GM23248 (cell line): ENCODE measurements around the gene RNF34. TPM values are rescaled to one million over a fixed set of nuclear protein-coding genes. Genes with fewer than 3 reads are reported as not detected.

ENCODE experiments used
- DNase-seq: peaks from one replicate; pipeline ENCODE4 v3.0.0-alpha.2; 2015
- H2AFZ ChIP-seq: fragments of 200-600 bp; sonication (generic); 2 replicates; pipeline ENCODE4 v1.6.1; 2016; ENCODE audit warnings: antibody characterized with exemption
- H3F3A ChIP-seq: fragments of 200-600 bp; sonication (generic); 2 replicates; pipeline ENCODE4 v1.6.1; 2016; ENCODE audit warnings: mild to moderate bottlenecking, antibody characterized with exemption, mixed run types; ENCODE audit not compliant: insufficient read depth
- H3K27ac ChIP-seq: fragments of 200-600 bp; sonication (generic); 2 replicates; pipeline ENCODE4 v1.5.1; 2016; ENCODE audit warnings: mild to moderate bottlenecking
- H3K27me3 ChIP-seq: fragments of 200-600 bp; sonication (generic); replicated peaks from 2 replicates; pipeline ENCODE4 v1.6.1; 2016; ENCODE audit warnings: mild to moderate bottlenecking; ENCODE audit not compliant: insufficient read depth
- H3K36me3 ChIP-seq: fragments of 200-600 bp; sonication (generic); 2 replicates; pipeline ENCODE4 v1.6.1; 2016; ENCODE audit warnings: low read depth, mild to moderate bottlenecking
- H3K4me1 ChIP-seq: fragments of 200-600 bp; sonication (generic); 2 replicates; pipeline ENCODE4 v1.6.1; 2016; ENCODE audit warnings: mild to moderate bottlenecking; ENCODE audit not compliant: insufficient read depth
- H3K4me2 ChIP-seq: fragments of 200-600 bp; sonication (generic); one replicate; pipeline ENCODE4 v1.6.1; 2016; ENCODE audit warnings: mild to moderate bottlenecking; ENCODE audit not compliant: unreplicated experiment
- H3K4me3 ChIP-seq: fragments of 200-600 bp; sonication (generic); 2 replicates; pipeline ENCODE4 v1.5.1; 2016; ENCODE audit warnings: mild to moderate bottlenecking
- H3K79me2 ChIP-seq: fragments of 200-600 bp; sonication (generic); 2 replicates; pipeline ENCODE4 v1.6.1; 2016; ENCODE audit warnings: mild to moderate bottlenecking; ENCODE audit not compliant: insufficient read depth
- H3K9ac ChIP-seq: fragments of 200-600 bp; sonication (generic); 2 replicates; pipeline ENCODE4 v1.6.1; 2016; ENCODE audit warnings: mild to moderate bottlenecking
- H3K9me2 ChIP-seq: fragments of 200-600 bp; sonication (generic); 2 replicates; pipeline ENCODE4 v1.6.1; 2016; ENCODE audit warnings: mixed run types, mild to moderate bottlenecking, moderate library complexity; ENCODE audit not compliant: insufficient read depth
- H3K9me3 ChIP-seq: fragments of 200-600 bp; sonication (generic); one replicate; pipeline ENCODE4 v1.6.1; 2017; ENCODE audit warnings: low read depth
- H4K20me1 ChIP-seq: fragments of 200-600 bp; sonication (generic); 2 replicates; pipeline ENCODE4 v1.6.0; 2016; ENCODE audit not compliant: insufficient read depth
- EZH2 ChIP-seq: fragments of 200-600 bp; sonication (generic); IDR thresholded peaks from 2 replicates; pipeline ENCODE4 v1.6.1; 2018; ENCODE audit warnings: antibody characterized with exemption, mild to moderate bottlenecking; ENCODE audit not compliant: insufficient read depth, poor library complexity, severe bottlenecking
- EZH2phosphoT487 ChIP-seq: fragments of 200-600 bp; sonication (generic); IDR thresholded peaks from 2 replicates; pipeline ENCODE4 v1.6.1; 2018; ENCODE audit warnings: antibody characterized with exemption, moderate library complexity, mild to moderate bottlenecking, low read depth; ENCODE audit not compliant: insufficient read depth
- WGBS, 2 experiments: methylation state at CpG; one replicate each; pipeline ENCODE4 v1.1.6; 2015 to 2017; ENCODE audit warnings: low lambda C conversion rate in 2 of 2, low coverage in 1 of 2; ENCODE audit errors: missing lambda C conversion rate in 2 of 2; 5-methylcytosine and 5-hydroxymethylcytosine counted together
- in situ Hi-C: fragments of 300-500 bp; cut with MboI; formaldehyde crosslinking; loops from 2 replicates; pipeline ENCODE4 v1.15.0; 2020
- polyA plus RNA-seq: library from polyadenylated mRNA; unstranded; fragments of >200 nt; fragmentation: Nextera tagmentation; extraction: Ambion mirVana; gene quantifications from 2 replicates; pipeline ENCODE4 v1.2.1, GENCODE V29; 2016
- total RNA-seq: library from RNA; depleted of rRNA; stranded (reverse); fragments of >200 nt; shearing (Covaris generic); gene quantifications from 2 replicates; pipeline ENCODE4 v1.2.3, GENCODE V29; 2014

RNF34 gene
- total and polyA plus RNA-seq, 2 experiments from 2014 or later, result 42.8 to 48.2 TPM

DNA sequence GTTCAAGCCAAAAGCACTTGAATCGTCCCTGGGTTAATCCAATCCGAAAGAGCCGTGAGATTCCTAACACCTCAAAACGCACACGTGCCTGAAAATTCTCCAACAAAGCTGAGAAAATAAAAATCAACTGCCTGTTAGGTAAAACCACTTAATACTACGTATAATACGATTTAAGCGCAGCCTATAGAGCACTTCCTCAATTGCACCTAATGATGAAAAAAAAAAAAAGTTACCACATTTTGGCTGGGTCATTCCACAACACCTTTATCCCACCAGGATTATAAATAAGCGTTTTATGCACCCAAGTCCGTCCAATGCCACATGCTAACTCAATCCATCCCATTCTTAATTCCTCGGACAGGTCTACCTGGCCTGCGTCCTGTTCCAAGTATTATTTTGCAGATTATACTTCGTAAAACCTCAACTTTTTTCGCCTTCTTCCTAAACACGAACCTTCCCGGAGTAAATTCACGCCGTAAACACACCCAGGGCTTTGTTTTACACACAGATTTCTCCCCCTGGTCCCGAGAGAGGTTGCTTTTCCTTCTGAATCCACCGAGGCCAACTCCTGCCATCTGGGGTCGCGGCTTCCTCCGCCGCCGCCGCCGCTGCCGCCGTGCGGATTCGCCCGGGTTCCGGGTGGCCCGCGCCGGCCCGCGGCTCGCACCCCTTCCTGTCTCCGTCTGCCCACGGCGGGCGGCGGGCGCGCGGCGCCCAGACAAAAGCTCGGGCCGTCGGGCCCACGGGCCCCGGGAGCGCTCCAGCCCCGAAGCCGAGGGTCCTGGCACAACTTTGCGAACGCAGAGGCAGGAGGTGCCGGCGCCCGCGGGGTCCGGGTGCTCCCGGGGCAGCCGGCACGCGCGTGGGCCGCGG, 66.2 kb downstream of the RNF34 start:
- peaks cover 10% of the 10 kb centered on the region for H3K4me1 ChIP-seq
- peak overlapping the region; percentile 72 for H3K4me2 ChIP-seq
- WGBS, 2 experiments, result 19 to 25% methylated on average over 43 to 63 of the region's 70 CpGs
- TF ChIP-seq EZH2phosphoT487, result no peak
- TF ChIP-seq EZH2, result no peak
- H3K9ac ChIP-seq, result peak overlapping the region; percentile 78
- peak; percentile 57 for DNase-seq
- peaks cover 7% of the 10 kb centered on the region for H3F3A ChIP-seq
- no peaks in the 10 kb centered on the region for H3K36me3 ChIP-seq
- H3K27me3 ChIP-seq, result no peaks in the 10 kb centered on the region
- H3K9me2 ChIP-seq, result no peaks in the 10 kb centered on the region
- in situ Hi-C loops, result no loop called here
- peak overlapping the region; percentile 75 for H3K4me3 ChIP-seq
- H3K79me2 ChIP-seq, result peaks cover 50% of the 10 kb centered on the region
- no peaks in the 10 kb centered on the region for H4K20me1 ChIP-seq
- peak overlapping the region; percentile 73 for H2AFZ ChIP-seq
- H3K9me3 ChIP-seq, result no peaks in the 10 kb centered on the region
- H3K27ac ChIP-seq, result no peak overlapping the region

DNA sequence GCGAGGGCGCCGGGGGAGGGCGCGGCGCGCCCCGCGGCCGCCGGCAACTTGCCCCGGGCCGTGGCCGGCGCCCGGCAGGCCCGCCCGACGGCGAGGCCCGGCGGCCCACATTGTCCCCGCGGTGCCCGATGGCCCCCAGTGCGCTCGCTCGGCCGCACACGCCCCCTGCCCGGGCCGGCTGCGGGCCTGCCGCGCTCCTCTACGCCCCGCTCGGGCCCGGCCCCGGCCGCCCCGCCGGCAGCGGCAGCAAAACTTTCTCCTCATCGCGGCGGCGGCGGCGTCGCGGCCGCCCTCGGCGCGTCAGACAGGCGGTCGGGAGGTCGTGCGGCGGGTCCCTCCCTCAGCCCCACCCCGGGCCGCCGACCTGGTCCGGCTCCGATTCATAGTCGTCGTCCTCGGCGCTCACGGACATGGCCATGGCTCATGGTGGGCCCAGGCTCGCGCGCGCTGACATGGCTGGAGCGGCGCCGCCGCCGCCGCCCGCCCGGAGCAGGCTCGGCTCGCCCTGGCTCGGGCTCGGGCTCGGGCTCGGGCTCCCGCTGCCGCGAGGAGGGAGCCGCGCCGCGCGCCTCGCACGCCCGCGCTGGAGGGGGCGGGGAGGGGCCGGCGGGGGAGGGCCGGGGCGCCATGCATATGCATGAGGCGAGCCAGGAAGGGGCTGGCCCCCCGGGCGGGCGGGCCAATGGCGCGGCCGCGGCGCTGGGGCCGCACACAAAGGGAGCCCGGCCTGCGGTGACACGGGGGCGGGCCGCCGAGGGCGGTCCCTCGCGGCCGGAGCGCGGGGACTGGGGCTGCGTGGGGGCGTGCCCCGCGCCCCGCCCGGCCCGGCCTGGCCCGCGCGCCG, 67.1 kb downstream of the RNF34 start:
- no peaks in the 10 kb centered on the region for H3K36me3 ChIP-seq
- peaks cover 7% of the 10 kb centered on the region for H3F3A ChIP-seq
- H3K4me1 ChIP-seq, result peaks cover 10% of the 10 kb centered on the region
- H3K9me3 ChIP-seq, result no peaks in the 10 kb centered on the region
- peak overlapping the region; percentile 72; the same call in 1 of the 2 replicates for H2AFZ ChIP-seq
- peaks cover 43% of the 10 kb centered on the region for H3K79me2 ChIP-seq
- H4K20me1 ChIP-seq, result no peaks in the 10 kb centered on the region
- peak; percentile 91 for DNase-seq
- H3K4me3 ChIP-seq, result peak overlapping the region; percentile 81
- H3K27ac ChIP-seq, result peak overlapping the region; percentile 55; the same call in 1 of the 2 replicates
- peak overlapping the region; percentile 80 for H3K9ac ChIP-seq
- WGBS, 2 experiments, result 1 to 2% methylated on average over 40 to 58 of the region's 139 CpGs
- TF ChIP-seq EZH2, result no peak
- no peak for TF ChIP-seq EZH2phosphoT487
- H3K27me3 ChIP-seq, result no peaks in the 10 kb centered on the region
- no peaks in the 10 kb centered on the region for H3K9me2 ChIP-seq
- in situ Hi-C loops, result no loop called here
- H3K4me2 ChIP-seq, result no peak overlapping the region

DNA sequence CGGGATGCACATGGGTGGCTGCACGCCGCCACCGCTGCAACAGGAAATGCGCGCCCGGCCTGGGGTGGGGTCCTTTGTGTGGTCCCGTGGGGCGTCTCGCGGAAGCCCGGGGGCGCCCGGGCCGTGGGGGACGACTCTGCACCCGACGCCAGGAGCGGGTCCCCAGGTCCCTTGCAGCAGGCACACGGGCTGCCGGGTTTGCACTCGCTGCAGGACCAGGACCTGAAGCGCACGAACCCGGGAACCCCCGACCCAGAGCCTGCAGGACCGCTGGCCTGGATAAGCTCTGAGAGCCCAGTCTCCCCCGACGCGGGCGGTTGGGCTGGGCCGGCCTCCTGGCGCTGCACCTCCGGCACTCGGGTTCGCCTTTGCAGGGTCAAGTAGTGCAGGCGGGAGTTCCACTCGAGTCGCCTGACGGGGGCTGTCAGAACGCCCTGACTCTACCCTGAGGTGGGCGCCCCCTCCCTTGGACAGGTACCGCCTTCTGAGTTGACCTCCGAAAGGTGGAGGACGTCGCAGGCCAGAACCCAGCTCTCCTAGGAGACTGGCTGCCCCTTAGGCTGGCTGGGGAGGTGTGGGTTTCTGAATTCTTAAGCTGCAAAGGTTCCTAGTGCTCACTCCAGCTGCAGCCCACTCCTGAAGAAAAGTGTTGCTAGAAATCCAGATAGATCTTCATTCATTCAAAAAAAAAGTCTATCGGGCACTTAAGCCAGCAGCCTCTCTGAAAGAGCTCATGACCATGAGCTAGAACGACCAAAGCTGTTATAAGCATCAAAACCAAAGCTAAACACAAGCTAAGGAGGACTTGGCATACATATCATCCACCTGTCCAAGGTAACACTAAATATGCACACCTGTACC, 68.0 kb downstream of the RNF34 start:
- Histone ChIP-seq H3K27ac (no peak overlapping the region), H3K4me2 (no peak overlapping the region), H2AFZ (peak overlapping the region; percentile 72; the same call in 1 of the 2 replicates), H3K79me2 (peaks cover 34% of the 10 kb centered on the region), H3K4me1 (peaks cover 10% of the 10 kb centered on the region), H3K4me3 (peak overlapping the region; percentile 81), H3K9ac (no peak overlapping the region), H3F3A (peaks cover 7% of the 10 kb centered on the region), H3K36me3 (no peaks in the 10 kb centered on the region), H3K27me3 (no peaks in the 10 kb centered on the region), H4K20me1 (no peaks in the 10 kb centered on the region), H3K9me3 (no peaks in the 10 kb centered on the region), H3K9me2 (no peaks in the 10 kb centered on the region)
- in situ Hi-C loops, result no loop called here
- peak; percentile 48 for DNase-seq
- TF ChIP-seq EZH2phosphoT487 (no peak), EZH2 (no peak)
- WGBS, 2 experiments, result 13 to 16% methylated on average over 36 to 41 of the region's 48 CpGs

DNA sequence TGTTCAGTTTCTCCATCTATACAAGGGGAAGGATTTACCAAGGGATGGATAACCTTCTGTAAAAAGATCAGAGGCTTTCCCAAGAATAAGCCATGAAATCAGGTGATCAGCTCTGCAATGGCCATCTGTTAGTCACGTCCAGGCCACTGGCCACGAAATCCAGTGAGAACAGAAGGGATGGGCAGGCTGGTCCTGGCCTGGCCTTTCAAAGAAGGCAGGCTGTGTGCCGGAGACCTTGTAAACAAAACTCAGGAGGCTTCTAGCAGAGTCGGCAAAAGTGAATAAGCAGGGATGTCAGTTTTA, 68.5 kb downstream of the RNF34 start:
- Histone ChIP-seq H3K9me2 (no peaks in the 10 kb centered on the region), H2AFZ (no peak overlapping the region), H3K79me2 (peaks cover 28% of the 10 kb centered on the region), H3K4me2 (no peak overlapping the region), H3K9me3 (no peaks in the 10 kb centered on the region), H3K27me3 (no peaks in the 10 kb centered on the region), H3K27ac (no peak overlapping the region), H4K20me1 (no peaks in the 10 kb centered on the region), H3K9ac (no peak overlapping the region), H3K4me1 (peaks cover 10% of the 10 kb centered on the region), H3K4me3 (no peak overlapping the region), H3K36me3 (no peaks in the 10 kb centered on the region), H3F3A (peaks cover 7% of the 10 kb centered on the region)
- WGBS, 2 experiments, result 29 to 37% methylated on average over 4 of the region's 4 CpGs
- no peak for TF ChIP-seq EZH2phosphoT487
- no peak for TF ChIP-seq EZH2
- in situ Hi-C loops, result no loop called here
- peak; percentile 60 for DNase-seq
